Measurements from ENCODE around the gene COL25A1.

GRCh38 chr4:108796173-108796572 lies 506.3 kb downstream of the COL25A1 start:
- TF ChIP-seq, protein P1, sequence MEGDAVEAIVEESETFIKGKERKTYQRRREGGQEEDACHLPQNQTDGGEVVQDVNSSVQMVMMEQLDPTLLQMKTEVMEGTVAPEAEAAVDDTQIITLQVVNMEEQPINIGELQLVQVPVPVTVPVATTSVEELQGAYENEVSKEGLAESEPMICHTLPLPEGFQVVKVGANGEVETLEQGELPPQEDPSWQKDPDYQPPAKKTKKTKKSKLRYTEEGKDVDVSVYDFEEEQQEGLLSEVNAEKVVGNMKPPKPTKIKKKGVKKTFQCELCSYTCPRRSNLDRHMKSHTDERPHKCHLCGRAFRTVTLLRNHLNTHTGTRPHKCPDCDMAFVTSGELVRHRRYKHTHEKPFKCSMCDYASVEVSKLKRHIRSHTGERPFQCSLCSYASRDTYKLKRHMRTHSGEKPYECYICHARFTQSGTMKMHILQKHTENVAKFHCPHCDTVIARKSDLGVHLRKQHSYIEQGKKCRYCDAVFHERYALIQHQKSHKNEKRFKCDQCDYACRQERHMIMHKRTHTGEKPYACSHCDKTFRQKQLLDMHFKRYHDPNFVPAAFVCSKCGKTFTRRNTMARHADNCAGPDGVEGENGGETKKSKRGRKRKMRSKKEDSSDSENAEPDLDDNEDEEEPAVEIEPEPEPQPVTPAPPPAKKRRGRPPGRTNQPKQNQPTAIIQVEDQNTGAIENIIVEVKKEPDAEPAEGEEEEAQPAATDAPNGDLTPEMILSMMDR (IDR thresholded peaks at IDR 0.05; ENCODE audit: extremely low read depth in 1 of 2, insufficient read depth in 1 of 2, low read depth in 1 of 2, low read length in 2 of 2): no peak
- TF ChIP-seq EZH2 (IDR thresholded peaks at IDR 0.05; ENCODE audit: borderline replicate concordance, low read depth, low read length, severe bottlenecking) (no peak), POLR2AphosphoS5 (IDR thresholded peaks at IDR 0.05; ENCODE audit: insufficient read depth, low read depth, low read length) (no peak), POLR2A (IDR thresholded peaks at IDR 0.05; ENCODE audit: low read depth, low read length) (no peak)
- TF ChIP-seq, protein P2, sequence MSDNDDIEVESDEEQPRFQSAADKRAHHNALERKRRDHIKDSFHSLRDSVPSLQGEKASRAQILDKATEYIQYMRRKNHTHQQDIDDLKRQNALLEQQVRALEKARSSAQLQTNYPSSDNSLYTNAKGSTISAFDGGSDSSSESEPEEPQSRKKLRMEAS (IDR thresholded peaks at IDR 0.05; ENCODE audit: insufficient read depth, insufficient read length): no peak
